Stimulated activated CD8-positive, alpha-beta memory T cell treated with anti-CD3 and anti-CD28 coated beads, Interleukin-15, amount 100 ng/mL, for 24 hours (primary cell): ENCODE results near the gene DOK4.

Experiments
- DNase-seq: peaks from one replicate; pipeline ENCODE4 v3.0.0-alpha.2; 2020; ENCODE audit warnings: low read depth

Gene DOK4

DNA sequence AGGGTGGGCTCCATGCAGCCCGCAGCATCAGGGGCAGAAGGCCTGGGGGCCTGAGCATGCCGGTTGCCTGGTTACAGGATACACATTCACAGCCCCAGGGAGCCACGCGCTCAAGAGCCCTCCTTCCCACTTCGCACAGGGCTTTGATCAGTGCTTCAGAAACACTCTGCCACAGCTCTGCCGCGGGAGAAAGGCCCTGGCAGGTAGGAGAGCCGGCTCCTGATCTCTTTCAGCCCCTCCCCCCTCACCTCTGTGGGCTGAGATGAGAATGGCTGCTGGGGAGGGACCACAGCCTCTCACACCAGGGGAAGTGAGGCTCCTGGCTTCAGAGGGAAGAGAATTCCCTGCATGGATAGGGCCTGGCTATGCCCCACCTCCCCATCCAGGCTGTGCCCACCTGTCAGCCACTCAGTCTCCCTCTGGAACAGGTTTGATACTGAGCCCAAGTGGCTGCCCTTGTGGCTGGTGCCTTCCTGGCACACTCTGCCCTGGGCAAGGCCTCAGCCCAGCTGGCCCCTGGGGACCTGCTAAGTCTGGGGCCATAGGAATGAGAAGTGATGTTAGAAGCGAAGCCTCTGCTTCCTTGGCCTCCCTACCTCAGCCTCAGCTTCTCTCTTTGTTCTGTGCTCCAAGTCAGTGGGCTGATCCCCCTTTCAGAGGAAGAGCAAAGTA, 8.6 kb downstream of the DOK4 start:
- DNase-seq: no peak

DNA sequence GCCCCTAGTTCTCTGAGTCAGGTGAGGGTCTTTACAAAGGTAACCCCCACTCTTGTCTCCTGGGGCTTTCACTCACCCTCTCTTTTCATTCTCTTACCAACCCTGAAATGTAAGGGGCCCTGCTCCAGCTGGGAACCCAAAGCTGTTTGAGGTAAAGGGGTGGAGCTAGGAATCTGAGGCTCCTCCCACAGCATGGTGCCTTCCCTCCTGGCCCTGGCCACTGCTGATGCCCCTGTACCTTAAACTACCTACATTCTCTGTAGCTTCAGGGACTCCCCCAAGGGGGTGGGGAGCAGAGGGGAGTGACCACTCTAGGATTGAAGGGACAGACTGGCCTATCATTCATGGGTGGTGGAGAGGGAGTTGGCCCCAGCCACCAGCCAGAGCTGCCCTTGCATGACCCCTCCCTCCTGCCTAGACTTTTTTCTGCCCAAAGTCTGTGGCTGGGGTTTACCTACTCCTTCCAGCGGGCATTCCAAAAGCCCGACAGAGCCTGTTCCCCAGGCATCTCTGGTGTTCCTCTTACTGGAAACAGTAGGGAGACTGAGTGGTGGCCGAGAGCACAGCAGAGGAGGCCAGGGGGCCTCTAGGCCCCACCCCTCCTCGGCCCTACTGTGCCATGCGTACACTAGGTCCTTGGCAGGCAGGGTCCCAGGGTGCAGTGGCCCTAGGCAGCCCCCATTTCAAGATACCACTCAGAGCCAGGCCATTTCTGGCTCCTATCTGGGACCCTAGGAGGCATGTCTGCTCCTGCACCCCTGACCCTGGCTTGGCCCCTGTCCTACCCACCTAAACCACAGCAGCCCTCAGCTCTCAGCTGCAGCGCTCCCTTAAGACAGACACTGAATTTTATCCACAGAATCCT, 9.5 kb downstream of the DOK4 start:
- DNase-seq: no peak

DNA sequence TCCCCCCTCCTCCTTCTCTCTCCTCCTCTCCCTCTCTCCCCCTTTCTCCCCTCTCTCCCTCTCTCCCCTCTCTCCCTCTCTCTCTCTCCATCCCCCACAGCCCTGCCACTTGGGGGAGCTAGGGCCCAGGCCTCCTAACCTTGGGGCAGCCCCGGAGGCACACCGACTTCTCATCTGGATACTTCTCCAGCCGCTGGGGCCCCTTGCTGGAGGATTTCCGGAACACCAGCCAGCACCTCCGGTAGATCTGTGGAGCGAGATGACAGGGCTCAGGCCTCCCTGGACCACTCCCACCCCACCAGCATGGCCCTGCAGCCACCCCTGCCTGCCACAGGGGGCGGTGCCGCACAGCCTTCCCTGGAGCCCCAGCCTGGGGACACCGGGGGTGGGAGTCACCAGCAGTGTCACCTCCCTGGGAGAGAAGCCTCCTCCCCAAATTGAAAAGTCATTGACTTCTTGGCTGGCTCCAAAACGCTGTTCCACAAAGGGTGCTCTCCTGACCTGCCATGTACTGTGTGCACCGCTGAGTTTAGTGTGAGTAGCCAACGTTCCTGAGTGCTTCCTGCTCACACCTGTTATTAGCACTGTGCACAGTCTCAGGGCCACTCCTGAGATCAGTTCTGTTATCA, 10.5 kb downstream of the DOK4 start:
- no peak for DNase-seq

DNA sequence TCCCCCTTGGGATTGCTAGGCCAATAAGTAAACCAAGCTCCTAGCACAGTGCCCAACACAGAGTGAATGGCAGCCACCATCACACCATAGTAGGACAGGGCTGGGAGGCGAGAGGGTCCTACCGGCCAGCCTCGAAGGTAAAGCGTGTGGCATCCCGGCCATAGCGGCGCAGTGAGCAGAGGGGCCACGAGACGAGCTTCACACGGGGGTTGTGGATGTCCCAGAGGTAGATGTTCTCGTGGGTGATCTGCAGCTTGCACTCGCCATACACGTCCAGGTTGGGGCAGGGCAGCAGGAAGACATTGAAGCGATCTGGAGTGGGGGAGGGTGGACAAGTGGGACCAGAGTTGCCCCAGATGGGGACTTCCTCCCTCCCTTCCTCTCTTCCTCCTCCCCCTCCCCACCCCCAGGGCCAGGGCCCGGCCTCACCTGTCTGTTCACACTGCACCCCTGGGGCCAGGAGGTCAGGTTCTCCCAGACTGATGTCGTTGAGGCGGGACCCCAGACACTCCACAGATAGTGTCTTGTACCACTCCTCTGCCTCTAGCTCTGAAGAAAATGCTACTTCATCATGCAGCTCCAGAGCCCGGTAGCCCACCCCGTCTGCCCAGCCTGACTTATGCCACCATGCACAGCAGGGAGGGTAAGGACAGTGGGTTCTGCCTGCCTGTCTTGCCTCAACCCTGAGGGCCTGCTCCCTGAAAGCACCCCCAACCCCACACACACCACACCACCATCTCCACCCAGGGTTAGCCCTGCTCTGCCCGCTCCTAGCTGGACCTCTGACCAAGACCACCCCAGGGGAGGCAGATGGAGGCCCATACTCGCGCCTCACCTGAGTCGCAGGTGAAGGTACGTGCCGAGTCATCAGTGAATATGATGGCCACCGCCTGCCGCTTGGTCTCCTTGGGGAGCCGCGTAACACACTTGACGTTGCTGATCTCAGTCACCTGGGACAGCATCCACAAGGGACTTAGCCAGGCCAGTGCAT, 11.3 kb downstream of the DOK4 start:
- DNase-seq: no peak

DNA sequence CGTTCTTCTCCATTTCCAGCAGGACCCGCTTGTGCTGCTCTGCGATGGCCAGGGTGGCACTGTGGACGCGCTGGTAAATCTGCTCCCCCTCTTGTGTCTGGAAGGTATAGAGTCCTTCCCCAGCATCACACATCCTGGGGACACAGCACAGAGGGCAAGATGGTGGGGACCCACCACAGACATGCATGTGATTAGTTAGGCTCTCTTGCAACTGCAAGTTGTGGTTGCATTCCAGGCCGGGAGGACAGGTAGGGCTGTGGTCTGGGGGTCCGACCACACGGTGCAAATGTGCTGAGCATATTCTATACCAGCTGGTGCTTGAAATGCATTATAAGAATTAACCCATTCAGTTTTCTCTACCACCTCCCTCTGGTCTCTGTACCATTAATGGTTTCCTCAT, 12.4 kb downstream of the DOK4 start:
- DNase-seq: no peak

DNA sequence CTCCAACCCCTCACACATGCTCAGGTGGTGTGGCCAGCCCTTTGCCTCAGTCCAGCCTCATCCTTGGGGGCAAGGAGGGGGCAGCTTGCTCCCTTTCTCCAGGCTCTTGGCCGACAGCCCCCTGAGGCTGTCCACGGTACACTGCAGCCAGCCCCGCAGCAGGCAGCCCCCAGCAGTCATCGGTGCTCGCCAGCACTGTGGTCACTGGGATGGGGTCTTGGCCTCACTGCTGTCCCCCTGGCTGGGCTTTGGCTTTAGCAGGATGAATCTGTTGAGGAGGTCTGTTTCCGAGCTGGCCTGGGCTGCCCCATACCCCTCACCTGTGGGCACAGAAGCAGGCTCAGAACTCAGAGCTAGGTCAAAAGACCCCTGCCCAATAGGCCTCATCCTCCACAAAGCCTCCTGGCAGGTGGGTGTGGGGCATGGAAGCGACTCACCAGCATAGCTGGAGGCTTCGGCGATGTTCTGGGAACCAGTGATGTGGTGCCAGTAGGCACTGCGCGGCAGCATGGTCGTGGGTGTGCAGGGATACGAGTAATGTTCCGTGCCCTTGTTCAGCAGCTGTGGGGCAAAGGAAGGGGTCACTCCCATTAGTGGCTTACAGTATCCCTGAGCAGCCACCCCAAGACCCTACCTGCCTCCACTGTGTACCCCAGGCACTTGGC, 13.0 kb downstream of the DOK4 start:
- no peak for DNase-seq

DNA sequence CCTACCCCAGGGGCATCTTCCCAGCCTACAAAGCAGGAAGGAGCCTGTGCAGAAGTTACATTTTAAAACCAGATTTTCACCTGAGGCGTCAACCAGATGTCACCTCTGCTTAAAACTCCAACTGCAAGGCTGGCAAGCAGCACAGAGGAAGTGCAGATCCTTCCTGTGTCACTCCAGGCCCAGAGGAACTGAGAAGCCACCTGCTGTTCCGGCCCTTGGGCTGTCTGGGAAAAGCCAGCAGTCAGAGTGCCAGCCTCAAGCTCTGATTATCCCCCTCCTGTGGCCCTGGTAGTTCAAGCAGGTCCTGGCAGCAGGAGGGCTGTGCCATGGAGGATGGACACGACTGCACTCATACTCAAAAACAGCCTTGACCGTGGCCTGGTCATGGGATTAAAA, 13.6 kb downstream of the DOK4 start:
- no peak for DNase-seq

DNA sequence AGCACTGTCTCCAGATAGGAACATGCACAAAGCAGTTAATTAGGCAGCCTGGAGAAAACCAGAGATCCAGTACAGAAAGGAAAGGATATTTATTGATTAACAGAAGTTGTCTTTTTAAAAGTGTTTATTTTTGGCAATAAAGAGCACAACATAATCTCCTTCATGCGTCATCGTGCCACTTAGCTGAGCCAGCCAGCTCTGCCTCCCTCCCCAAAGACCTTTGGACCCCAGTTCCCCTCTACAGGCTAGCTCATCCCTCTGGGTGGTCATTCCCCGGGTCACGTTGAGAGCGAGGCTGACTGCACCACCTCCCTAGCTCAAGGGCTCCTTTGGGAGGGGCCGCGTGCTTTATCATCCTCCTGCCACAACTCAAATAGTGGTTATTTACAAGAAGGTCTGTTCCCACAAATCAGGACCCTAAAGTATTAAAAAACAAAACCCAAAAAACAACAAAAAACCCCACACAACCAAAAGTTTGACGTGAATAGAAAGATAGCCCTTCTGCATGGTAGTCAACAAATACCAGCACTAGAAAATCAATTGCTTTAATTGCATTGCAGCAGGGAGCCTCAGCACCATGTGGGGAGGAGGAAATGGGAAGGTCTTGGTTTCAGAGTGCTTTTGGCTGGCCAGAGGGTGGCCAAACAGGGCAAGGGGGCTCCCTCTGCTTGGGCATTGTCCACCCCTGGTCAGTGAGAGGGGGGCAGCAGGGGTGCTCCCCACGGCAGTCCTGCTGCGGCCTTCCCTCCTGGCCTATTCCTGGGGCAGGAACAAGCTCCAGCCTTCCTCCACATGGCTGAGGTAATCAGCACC, 14.2 kb downstream of the DOK4 start:
- no peak for DNase-seq

DNA sequence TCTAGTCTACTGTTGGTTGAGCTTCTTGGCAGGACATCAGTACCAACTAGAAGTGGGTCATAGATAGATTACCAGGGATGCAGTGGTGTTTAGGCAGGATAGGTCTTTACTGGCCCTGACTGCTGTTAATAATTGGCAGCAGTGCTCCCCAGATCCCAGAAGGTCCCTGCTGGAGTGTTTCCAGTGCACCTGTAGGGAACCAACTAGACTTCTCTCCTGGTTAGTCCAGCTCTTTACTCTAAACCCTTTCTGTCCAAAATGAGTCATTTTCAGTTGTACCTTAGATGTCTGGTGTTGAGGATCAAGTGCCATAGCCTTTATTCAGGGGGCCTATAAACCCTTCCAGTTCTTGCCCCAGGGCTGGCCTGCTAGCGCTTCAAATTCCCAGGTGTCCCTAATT, 15.1 kb downstream of the DOK4 start:
- no peak for DNase-seq

DNA sequence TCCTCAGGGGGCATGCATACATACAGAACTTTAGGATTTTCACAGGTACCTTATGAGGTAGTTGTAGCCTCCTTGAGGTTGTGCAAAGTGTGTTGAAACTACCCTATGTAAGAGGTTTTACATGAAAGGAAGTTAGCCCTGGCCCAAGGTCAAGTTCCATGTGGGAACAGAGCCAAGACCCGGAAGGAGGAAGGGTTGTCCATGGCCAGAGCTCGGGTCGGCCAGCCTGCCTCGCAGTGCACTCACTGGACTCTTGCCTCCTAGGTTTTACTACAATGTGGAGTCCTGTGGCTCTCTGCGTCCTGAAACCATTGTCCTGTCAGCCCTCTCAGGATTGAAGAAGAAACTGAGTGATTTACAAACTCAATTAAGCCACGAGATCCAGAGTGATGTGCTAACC, 15.6 kb downstream of the DOK4 start:
- DNase-seq: no peak

DNA sequence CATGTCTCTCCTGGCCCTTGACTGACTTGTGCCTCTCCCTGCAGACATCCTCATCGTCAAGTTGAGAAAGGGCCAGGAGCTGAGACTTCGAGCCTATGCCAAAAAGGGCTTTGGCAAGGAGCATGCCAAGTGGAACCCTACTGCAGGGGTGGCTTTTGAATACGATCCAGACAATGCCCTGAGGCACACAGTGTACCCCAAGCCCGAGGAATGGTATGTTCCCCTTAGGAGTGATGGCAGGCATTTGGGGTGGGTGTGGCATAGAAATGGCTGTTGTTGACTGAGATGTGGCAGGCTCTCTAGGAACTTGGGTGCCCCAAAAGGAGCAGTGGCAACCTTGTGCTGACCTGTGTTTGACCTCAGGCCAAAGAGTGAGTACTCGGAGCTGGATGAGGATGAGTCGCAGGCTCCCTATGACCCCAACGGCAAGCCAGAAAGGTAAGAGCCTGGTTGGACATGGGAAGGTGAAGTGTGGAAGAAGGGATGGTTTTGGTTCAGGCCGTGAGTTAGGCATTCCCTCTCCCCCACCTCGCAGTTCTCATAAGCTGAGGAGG, 16.3 kb downstream of the DOK4 start:
- no peak for DNase-seq

DNA sequence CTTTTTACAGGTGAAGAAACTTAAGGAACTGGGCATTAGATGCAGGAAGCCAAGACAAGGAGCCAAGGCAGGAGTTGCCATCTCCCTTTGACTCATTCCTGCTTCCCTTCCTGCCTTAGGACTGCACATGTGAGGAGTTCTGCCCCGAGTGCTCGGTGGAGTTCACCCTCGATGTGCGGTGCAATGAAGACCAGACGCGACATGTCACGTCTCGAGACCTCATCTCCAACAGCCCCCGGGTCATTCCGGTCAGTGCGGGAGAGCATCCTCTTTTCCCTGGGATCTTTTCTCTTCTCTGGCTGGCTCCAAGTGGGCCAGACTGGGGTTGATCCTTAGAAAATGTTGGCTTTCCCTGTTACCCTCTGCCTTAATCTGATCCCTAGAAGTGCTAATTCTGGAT, 17.2 kb downstream of the DOK4 start:
- DNase-seq: no peak

DNA sequence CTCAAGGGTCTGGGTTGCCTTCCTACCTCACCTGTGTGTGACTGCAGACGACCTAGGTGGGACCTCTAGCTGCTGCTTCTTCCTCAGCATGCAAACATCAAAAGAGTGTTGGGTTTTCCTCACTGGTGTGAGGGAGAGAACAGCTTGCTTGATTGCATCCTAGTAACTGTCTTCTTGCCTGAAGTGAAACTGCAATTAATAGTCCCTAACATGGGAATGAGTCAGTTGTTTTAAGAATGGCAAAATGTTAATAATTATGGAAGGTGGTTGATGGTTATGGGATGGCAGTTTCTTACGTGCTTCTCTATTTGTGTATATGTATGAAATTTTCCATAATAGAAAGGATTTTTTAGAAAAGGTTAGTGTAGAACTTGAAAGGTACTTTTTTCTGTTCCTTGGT, 17.9 kb downstream of the DOK4 start:
- DNase-seq: no peak

DNA sequence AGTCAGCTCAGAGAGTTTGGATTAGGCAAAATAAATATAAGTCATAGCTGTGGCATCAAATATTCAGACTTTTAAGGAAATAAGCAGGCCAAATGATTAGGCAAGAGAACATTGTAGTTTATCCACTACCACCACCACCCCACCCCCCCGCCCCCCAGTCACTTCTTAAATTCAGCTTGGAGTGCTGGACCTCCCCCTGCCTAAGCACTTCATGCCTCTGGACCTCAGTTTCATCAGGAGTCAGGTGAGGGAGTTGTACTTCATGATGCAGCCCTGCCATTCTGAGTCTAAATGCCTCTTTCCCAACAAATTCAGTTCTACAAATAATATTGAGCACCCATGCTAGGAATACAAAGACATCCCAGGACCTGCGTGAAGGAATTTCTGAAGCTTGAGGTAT, 21.8 kb downstream of the DOK4 start:
- DNase-seq: no peak

DNA sequence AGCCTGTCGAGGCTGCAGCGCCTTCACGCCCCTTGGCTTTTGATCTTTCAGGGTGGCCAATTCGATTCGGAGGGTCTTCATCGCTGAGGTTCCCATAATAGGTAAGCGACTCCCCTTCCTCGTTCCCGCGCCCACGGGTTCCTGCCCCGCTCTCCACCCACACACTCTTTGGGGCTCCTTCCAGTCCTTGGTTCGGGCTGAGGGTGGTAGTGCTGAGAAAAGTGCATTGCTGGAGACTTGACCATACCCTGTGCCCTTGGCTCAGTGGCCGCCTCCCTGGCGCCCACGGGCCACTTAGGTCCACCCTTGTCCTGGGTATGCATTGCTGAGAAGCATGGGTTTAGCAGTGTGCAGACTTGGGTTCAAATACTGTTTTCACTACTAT, 23.3 kb downstream of the DOK4 start:
- no peak for DNase-seq

DNA sequence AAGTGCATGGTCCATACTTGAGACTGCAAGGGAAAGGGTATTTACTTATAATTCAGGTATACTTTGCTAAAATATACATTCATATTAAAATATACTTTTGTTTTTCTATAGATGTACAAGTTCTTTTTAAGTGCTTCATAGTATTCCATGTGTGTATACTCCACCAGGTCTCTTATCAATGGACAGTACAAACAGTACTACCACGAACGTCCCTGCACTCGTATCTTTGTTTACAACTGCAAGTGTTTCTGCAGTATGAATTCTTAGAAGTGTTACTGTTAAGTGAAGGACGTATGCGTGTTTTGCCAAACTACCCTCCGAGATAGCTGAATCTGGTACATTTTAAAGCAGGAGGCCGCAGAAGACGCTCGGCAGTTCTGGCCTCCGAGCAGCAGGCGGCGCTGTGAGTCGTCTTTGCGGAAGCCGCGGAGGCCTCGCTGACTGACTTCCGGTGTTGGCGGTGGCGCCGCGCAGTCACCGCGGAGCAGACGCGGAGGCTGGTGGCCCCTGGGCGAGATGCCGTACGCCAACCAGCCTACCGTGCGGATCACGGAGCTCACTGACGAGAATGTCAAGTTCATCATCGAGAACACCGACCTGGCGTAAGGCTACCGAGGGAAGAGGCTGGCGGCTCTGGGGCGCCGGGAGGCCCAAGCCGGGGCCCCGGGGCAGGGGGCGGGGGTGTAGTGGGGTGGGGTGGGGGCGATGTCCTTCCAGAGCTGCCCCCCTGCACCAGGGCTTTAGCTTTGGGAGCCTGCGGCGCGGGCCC, 23.9 kb downstream of the DOK4 start, which contains the start of gene POLR2C:
POLR2C (plus strand) TSS at position 471 of the 769 bp plus-strand sequence; CDS start at position 517, 46 bp downstream.
- peak; percentile 94 for DNase-seq

DNA sequence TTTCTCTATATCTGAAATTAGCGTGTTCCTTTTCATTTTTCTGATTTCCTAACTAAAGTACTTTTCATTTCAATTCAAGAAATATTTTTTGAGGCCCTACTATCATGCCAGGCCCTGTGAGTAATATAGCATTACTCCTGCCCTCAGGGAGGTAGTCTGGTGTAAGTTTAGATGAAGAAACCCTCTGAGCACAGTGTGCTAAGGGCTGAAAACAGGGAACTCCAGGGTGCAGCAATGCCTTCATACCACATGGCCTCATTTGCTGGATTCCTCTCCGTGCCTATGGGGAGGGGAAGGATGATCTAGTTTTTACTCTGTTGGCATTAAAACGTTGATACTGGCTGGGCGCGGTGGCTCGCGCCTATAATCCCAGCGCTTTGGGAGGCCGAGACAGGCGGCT, 34.3 kb downstream of the DOK4 start:
- no peak for DNase-seq

DNA sequence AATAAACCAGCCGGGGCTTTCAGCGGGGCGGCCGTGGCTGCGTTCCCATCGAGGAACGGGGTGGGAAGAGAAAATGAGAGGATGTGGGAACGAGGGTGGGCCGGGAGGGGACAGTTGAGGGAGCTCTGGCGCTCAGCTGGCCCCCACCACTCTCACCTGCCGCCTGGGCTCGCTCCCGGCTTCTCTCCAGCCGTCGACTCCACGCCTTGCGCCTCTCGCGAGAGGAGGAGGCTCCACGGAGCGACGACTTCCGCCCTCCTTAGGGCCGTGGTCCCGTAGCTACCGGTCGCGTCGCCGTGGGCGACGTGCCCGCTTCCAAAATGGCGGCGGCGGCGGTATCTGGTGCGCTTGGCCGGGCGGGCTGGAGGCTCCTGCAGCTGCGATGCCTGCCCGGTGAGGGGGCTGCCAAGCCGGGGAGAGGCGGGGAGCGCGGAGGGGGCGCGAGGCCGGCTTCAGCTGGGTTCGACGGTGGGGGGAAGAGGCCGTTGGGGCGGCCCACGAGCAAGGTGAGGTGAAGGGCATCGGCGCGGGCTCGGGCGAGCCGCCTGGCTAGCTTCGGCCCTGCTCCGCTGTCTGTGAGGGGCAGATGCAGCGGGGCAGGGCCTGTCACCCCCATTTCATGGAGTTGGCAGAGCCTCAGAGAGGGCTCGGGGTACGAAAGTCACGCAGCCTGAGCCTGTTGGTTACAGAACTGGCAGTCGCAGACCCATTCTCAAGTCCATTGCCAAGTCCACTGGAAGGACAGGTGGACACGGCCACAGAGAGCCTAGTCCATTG, 38.9 kb downstream of the DOK4 start, which contains the start of the genes CIAPIN1 and COQ9:
CIAPIN1 (minus strand) TSS at position 200 of the 777 bp plus-strand sequence. CDS start 6,457 bp downstream, outside the sequence.
COQ9 (plus strand) TSS at position 294 of the 777 bp plus-strand sequence; CDS start at position 321, 27 bp downstream.
- DNase-seq: peak; percentile 78
